ENCODE data around the gene PLGLB2. TPM values are rescaled to one million over a fixed set of nuclear protein-coding genes. Genes with fewer than 3 reads are reported as not detected.

PLGLB2 gene
- total RNA-seq, 1 donor from 2014 or later = 1.8 TPM

Other genes starting within 250 kb of the PLGLB2 start
- 1.4 and 2.4 TPM in 2 replicates for gene RGPD2, start 77.7 kb downstream of the PLGLB2 start, total RNA-seq

Data from activated CD4-positive, alpha-beta T cell treated with anti-CD3 and anti-CD28 coated beads, Interleukin-2, amount 10 ng/mL, durations not matched to agents 24 days and 14 days (primary cell).